Measurements from ENCODE around the gene SPRED2.

SPRED2 gene

DNA sequence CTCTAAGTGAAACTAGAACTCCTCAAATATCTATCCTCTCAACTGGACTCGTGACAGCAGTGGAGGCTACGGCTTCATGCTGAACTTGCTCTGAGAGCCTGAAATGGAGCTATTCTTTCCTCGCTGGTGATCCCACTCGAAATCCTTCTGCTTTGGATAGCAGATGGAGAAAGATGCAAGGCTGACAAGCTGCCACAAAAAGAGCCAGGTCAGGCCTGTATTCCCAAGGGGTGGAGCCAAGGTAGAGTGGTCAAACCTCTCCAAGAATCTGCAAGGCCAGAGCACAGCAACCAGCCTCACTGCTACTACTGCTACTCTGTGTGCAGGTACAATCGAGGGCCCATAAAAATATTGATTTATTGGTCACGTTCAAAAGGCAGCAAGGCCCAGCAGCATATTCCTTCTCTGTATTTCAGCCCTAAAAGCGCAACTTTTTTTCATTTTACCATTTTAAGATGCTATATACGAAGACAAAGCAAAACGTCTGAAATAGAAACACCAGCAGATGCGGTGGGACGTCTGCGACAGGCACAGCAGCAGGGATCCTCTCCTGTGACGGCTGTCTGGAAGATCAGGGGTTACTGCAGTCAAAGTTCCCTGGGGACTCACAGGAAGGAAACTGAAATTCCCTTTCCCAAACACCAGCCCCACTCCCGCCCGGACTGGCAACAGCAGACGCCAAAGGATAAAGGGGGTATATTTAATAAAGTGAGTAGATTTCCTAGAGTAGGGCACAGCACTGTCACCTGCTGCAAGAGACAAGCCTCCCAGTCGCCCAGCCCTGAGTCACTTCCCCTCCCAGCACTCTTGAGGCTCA lies 2.4 kb downstream of the SPRED2 start:
- Histone ChIP-seq H3K9me3 (ENCODE audit: insufficient read depth, low read length) (no peaks in the 10 kb centered on the region), H3K9ac (ENCODE audit: low read length) (peak overlapping the region; percentile 87; the same call in 1 of the 2 replicates), H3K79me2 (ENCODE audit: low read length) (peaks cover 67% of the 10 kb centered on the region), H3K27ac (ENCODE audit: low read length) (peak overlapping the region; percentile 76; the same call in 1 of the 2 replicates), H3K4me1 (ENCODE audit: low read length) (peaks cover 5% of the 10 kb centered on the region), H3K4me3 (ENCODE audit: low read length) (peak overlapping the region; percentile 98), H3K36me3 (replicated peaks; ENCODE audit: low read depth, low read length) (peaks cover 7% of the 10 kb centered on the region), H3K27me3 (ENCODE audit: low read depth, low read length) (peaks cover 8% of the 10 kb centered on the region), H4K20me1 (ENCODE audit: insufficient read depth, low read length) (peaks cover 50% of the 10 kb centered on the region), H2AFZ (ENCODE audit: low read depth, low read length) (no peak overlapping the region), H3K4me2 (ENCODE audit: low read length) (peak overlapping the region; percentile 86)
- TF ChIP-seq EZH2phosphoT487 (IDR thresholded peaks at IDR 0.05; ENCODE audit: low read depth): no peak
- TF ChIP-seq, protein P1, sequence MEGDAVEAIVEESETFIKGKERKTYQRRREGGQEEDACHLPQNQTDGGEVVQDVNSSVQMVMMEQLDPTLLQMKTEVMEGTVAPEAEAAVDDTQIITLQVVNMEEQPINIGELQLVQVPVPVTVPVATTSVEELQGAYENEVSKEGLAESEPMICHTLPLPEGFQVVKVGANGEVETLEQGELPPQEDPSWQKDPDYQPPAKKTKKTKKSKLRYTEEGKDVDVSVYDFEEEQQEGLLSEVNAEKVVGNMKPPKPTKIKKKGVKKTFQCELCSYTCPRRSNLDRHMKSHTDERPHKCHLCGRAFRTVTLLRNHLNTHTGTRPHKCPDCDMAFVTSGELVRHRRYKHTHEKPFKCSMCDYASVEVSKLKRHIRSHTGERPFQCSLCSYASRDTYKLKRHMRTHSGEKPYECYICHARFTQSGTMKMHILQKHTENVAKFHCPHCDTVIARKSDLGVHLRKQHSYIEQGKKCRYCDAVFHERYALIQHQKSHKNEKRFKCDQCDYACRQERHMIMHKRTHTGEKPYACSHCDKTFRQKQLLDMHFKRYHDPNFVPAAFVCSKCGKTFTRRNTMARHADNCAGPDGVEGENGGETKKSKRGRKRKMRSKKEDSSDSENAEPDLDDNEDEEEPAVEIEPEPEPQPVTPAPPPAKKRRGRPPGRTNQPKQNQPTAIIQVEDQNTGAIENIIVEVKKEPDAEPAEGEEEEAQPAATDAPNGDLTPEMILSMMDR (IDR thresholded peaks at IDR 0.05; ENCODE audit: low read depth, low read length): no peak

DNA sequence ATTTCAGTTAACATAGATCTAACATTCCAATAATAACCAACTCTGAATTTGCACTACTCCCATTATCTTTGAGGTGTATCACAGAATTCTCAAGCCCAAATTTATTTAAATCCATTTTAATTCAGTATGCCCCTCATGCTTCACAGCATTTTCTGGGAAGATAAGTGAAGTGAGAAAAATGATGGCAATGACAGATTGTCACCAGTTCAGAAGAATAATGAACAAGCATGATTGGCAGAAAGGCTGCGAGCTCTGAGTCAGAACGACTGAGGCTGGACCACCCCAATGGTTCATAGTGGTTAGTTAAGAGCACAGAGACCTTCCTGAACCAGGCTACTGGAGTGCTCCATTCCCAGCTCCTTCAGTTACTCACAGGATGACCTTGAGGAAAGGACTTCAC lies 4.9 kb downstream of the SPRED2 start:
- Histone ChIP-seq H3K4me1 (ENCODE audit: low read length) (peaks cover 4% of the 10 kb centered on the region), H3K36me3 (replicated peaks; ENCODE audit: low read depth, low read length) (peaks cover 7% of the 10 kb centered on the region), H4K20me1 (ENCODE audit: insufficient read depth, low read length) (peaks cover 72% of the 10 kb centered on the region), H3K27ac (ENCODE audit: low read length) (no peak overlapping the region), H3K79me2 (ENCODE audit: low read length) (peaks cover 92% of the 10 kb centered on the region), H3K4me2 (ENCODE audit: low read length) (no peak overlapping the region), H3K27me3 (ENCODE audit: low read depth, low read length) (no peaks in the 10 kb centered on the region), H3K9me3 (ENCODE audit: insufficient read depth, low read length) (no peaks in the 10 kb centered on the region), H3K9ac (ENCODE audit: low read length) (no peak overlapping the region), H2AFZ (ENCODE audit: low read depth, low read length) (no peak overlapping the region), H3K4me3 (ENCODE audit: low read length) (no peak overlapping the region)
- no peak for TF ChIP-seq EZH2phosphoT487 (IDR thresholded peaks at IDR 0.05; ENCODE audit: low read depth)
- TF ChIP-seq, protein P1 (IDR thresholded peaks at IDR 0.05; ENCODE audit: low read depth, low read length): no peak

DNA sequence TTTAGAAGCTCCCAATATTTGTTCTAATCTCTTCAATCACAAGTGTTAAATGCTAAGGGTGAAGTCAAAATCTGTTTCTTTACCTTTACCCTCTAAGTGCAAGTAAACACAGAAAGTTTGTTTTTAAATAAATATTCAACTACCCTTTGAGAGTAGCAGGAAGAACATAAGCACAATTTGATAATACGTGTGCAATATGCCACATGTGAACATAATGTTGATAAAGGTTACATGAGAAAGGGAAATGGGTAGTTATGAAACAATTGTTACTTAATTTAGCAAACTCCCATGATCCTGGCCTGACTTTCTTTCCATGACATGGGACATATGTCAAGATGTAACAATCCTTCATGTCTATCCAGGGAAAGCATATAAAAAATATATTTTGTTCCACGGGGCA lies 7.1 kb downstream of the SPRED2 start:
- H3K4me1 ChIP-seq (ENCODE audit: low read length): peaks cover 16% of the 10 kb centered on the region
- H4K20me1 ChIP-seq (ENCODE audit: insufficient read depth, low read length): peaks cover 88% of the 10 kb centered on the region
- no peaks in the 10 kb centered on the region for H3K9me3 ChIP-seq (ENCODE audit: insufficient read depth, low read length)
- no peak overlapping the region for H3K9ac ChIP-seq (ENCODE audit: low read length)
- peaks cover 97% of the 10 kb centered on the region for H3K79me2 ChIP-seq (ENCODE audit: low read length)
- H3K4me2 ChIP-seq (ENCODE audit: low read length): no peak overlapping the region
- no peak overlapping the region for H2AFZ ChIP-seq (ENCODE audit: low read depth, low read length)
- no peak overlapping the region for H3K27ac ChIP-seq (ENCODE audit: low read length)
- no peak for TF ChIP-seq EZH2phosphoT487 (IDR thresholded peaks at IDR 0.05; ENCODE audit: low read depth)
- TF ChIP-seq, protein P1 (IDR thresholded peaks at IDR 0.05; ENCODE audit: low read depth, low read length): no peak
- no peak overlapping the region for H3K4me3 ChIP-seq (ENCODE audit: low read length)
- H3K27me3 ChIP-seq (ENCODE audit: low read depth, low read length): no peaks in the 10 kb centered on the region
- peaks cover 7% of the 10 kb centered on the region for H3K36me3 ChIP-seq (replicated peaks; ENCODE audit: low read depth, low read length)

DNA sequence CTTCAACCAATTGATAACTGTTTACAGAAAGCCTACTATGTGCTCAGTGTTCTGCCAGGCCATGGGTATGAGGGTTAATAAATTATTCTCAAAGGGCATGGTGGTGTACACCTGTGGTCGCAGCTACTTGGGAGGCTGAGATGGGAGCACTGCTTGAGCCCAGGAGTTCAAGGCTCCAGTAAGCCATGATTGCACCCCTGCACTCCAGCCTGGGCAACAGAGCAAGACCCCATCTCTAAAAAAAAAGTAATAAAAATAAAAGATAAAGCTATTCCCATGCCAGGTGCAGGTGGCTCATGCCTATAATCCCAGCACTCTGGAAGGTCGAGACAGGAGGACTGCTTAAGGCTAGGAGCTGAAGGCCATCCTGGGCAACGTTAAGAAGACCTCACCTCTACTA lies 8.0 kb downstream of the SPRED2 start:
- H4K20me1 ChIP-seq (ENCODE audit: insufficient read depth, low read length): peaks cover 85% of the 10 kb centered on the region
- peaks cover 97% of the 10 kb centered on the region for H3K79me2 ChIP-seq (ENCODE audit: low read length)

More for the DNA sequence above, 8.0 kb downstream of the SPRED2 start:
- Histone ChIP-seq H3K36me3 (replicated peaks; ENCODE audit: low read depth, low read length) (peaks cover under 1% of the 10 kb centered on the region), H3K27ac (ENCODE audit: low read length) (no peak overlapping the region), H3K9me3 (ENCODE audit: insufficient read depth, low read length) (no peaks in the 10 kb centered on the region), H2AFZ (ENCODE audit: low read depth, low read length) (no peak overlapping the region), H3K9ac (ENCODE audit: low read length) (no peak overlapping the region), H3K4me2 (ENCODE audit: low read length) (no peak overlapping the region), H3K4me1 (ENCODE audit: low read length) (peaks cover 13% of the 10 kb centered on the region), H3K4me3 (ENCODE audit: low read length) (no peak overlapping the region), H3K27me3 (ENCODE audit: low read depth, low read length) (no peaks in the 10 kb centered on the region)
- TF ChIP-seq, protein P1 (IDR thresholded peaks at IDR 0.05; ENCODE audit: low read depth, low read length): no peak
- TF ChIP-seq EZH2phosphoT487 (IDR thresholded peaks at IDR 0.05; ENCODE audit: low read depth): no peak
